ENCODE measurements around the gene THAP5. TPM values are rescaled to one million over a fixed set of nuclear protein-coding genes. Genes with fewer than 3 reads are reported as not detected.
A peak's percentile ranks its signal among the peaks of the same experiment; 100 is the strongest.

Gene THAP5
- polyA plus RNA-seq, 4 donors, result 8.4 to 26.8 (median 10.2) TPM

- WGBS, 3 donors, result 57 to 69% (median 68%) methylated on average over 2 of the region's 2 CpGs
- no peaks in the 10 kb centered on the region for H3K9me3 ChIP-seq (ENCODE audit: control insufficient read depth in 2 of 2, insufficient read depth in 1 of 2, low read depth in 1 of 2, low read length in 1 of 2)
- H3K27me3 ChIP-seq (ENCODE audit: control insufficient read depth in 3 of 3, insufficient read depth in 3 of 3, low read length in 3 of 3), result no peaks in the 10 kb centered on the region
- FAIRE-seq, result no peak
- DNase-seq, result peak in 1 of 2 donors; percentile 85
- no peak overlapping the region for H3K4me3 ChIP-seq (ENCODE audit: low read depth in 1 of 3, low read length in 3 of 3)
- H3K36me3 ChIP-seq (ENCODE audit: control insufficient read depth in 3 of 3, insufficient read depth in 2 of 3, low read depth in 1 of 3, low read length in 3 of 3), result no peaks in the 10 kb centered on the region
- H3K4me1 ChIP-seq (ENCODE audit: control insufficient read depth in 3 of 3, insufficient read depth in 2 of 3, low read depth in 1 of 3, low read length in 2 of 3), result peaks cover 0 to 29% (median 0%) of the 10 kb centered on the region in 3 donors
- peak overlapping the region in 1 of 3 donors; percentile 82 for H3K27ac ChIP-seq (ENCODE audit: low read depth in 1 of 3, low read length in 2 of 3)
These were observed 21.1 kb upstream of the THAP5 start for GRCh38 chr7:108590606-108591005.

GRCh38 chr7:108589874-108590273 is 20.4 kb upstream of the THAP5 start:
- peaks cover 0 to 29% (median 0%) of the 10 kb centered on the region in 3 donors for H3K4me1 ChIP-seq (ENCODE audit: control insufficient read depth in 3 of 3, insufficient read depth in 2 of 3, low read depth in 1 of 3, low read length in 2 of 3)
- no peaks in the 10 kb centered on the region for H3K27me3 ChIP-seq (ENCODE audit: control insufficient read depth in 3 of 3, insufficient read depth in 3 of 3, low read length in 3 of 3)
- no peak for FAIRE-seq
- 43 to 57% (median 55%) methylated on average over 1 of the region's 1 CpG for WGBS, 3 donors
- DNase-seq, result peak in 1 of 2 donors; percentile 42
- H3K36me3 ChIP-seq (ENCODE audit: control insufficient read depth in 3 of 3, insufficient read depth in 2 of 3, low read depth in 1 of 3, low read length in 3 of 3), result no peaks in the 10 kb centered on the region
- peak overlapping the region in 1 of 3 donors; percentile 82 for H3K27ac ChIP-seq (ENCODE audit: low read depth in 1 of 3, low read length in 2 of 3)
- no peak overlapping the region for H3K4me3 ChIP-seq (ENCODE audit: low read depth in 1 of 3, low read length in 3 of 3)
- H3K9me3 ChIP-seq (ENCODE audit: control insufficient read depth in 2 of 2, insufficient read depth in 1 of 2, low read depth in 1 of 2, low read length in 1 of 2), result no peaks in the 10 kb centered on the region

- Histone ChIP-seq H3K4me3 (ENCODE audit: low read depth in 1 of 3, low read length in 3 of 3) (no peak overlapping the region), H3K27ac (ENCODE audit: low read depth in 1 of 3, low read length in 2 of 3) (peak overlapping the region in 1 of 3 donors; percentile 82), H3K27me3 (ENCODE audit: control insufficient read depth in 3 of 3, insufficient read depth in 3 of 3, low read length in 3 of 3) (no peaks in the 10 kb centered on the region), H3K9me3 (ENCODE audit: control insufficient read depth in 2 of 2, insufficient read depth in 1 of 2, low read depth in 1 of 2, low read length in 1 of 2) (no peaks in the 10 kb centered on the region), H3K4me1 (ENCODE audit: control insufficient read depth in 3 of 3, insufficient read depth in 2 of 3, low read depth in 1 of 3, low read length in 2 of 3) (peaks cover 0 to 29% (median 0%) of the 10 kb centered on the region in 3 donors), H3K36me3 (ENCODE audit: control insufficient read depth in 3 of 3, insufficient read depth in 2 of 3, low read depth in 1 of 3, low read length in 3 of 3) (no peaks in the 10 kb centered on the region)
- FAIRE-seq (no peak), DNase-seq (no peak)
These were observed 19.7 kb upstream of the THAP5 start for GRCh38 chr7:108589199-108589598.

GRCh38 chr7:108586274-108586710 is 16.8 kb upstream of the THAP5 start:
- Histone ChIP-seq H3K27ac (ENCODE audit: low read depth in 1 of 3, low read length in 2 of 3) (no peak overlapping the region), H3K27me3 (ENCODE audit: control insufficient read depth in 3 of 3, insufficient read depth in 3 of 3, low read length in 3 of 3) (no peaks in the 10 kb centered on the region), H3K4me1 (ENCODE audit: control insufficient read depth in 3 of 3, insufficient read depth in 2 of 3, low read depth in 1 of 3, low read length in 2 of 3) (peaks cover 0 to 22% (median 0%) of the 10 kb centered on the region in 3 donors), H3K36me3 (ENCODE audit: control insufficient read depth in 3 of 3, insufficient read depth in 2 of 3, low read depth in 1 of 3, low read length in 3 of 3) (no peaks in the 10 kb centered on the region), H3K9me3 (ENCODE audit: control insufficient read depth in 2 of 2, insufficient read depth in 1 of 2, low read depth in 1 of 2, low read length in 1 of 2) (no peaks in the 10 kb centered on the region), H3K4me3 (ENCODE audit: low read depth in 1 of 3, low read length in 3 of 3) (no peak overlapping the region)
- WGBS, 3 donors, result 52 to 73% (median 65%) methylated on average over 2 of the region's 3 CpGs
- no peak for FAIRE-seq
- no peak for DNase-seq

GRCh38 chr7:108585843-108586242 is 16.3 kb upstream of the THAP5 start:
- no peaks in the 10 kb centered on the region for H3K27me3 ChIP-seq (ENCODE audit: control insufficient read depth in 3 of 3, insufficient read depth in 3 of 3, low read length in 3 of 3)
- H3K4me3 ChIP-seq (ENCODE audit: low read depth in 1 of 3, low read length in 3 of 3), result no peak overlapping the region
- 78 to 91% (median 87%) methylated on average over 2 of the region's 2 CpGs for WGBS, 3 donors
- DNase-seq (no peak), FAIRE-seq (no peak)
- H3K9me3 ChIP-seq (ENCODE audit: control insufficient read depth in 2 of 2, insufficient read depth in 1 of 2, low read depth in 1 of 2, low read length in 1 of 2), result no peaks in the 10 kb centered on the region
- H3K36me3 ChIP-seq (ENCODE audit: control insufficient read depth in 3 of 3, insufficient read depth in 2 of 3, low read depth in 1 of 3, low read length in 3 of 3), result no peaks in the 10 kb centered on the region
- no peak overlapping the region for H3K27ac ChIP-seq (ENCODE audit: low read depth in 1 of 3, low read length in 2 of 3)
- H3K4me1 ChIP-seq (ENCODE audit: control insufficient read depth in 3 of 3, insufficient read depth in 2 of 3, low read depth in 1 of 3, low read length in 2 of 3), result peaks cover 0 to 19% (median 0%) of the 10 kb centered on the region in 3 donors

GRCh38 chr7:108584211-108584610 is 14.7 kb upstream of the THAP5 start:
- no peak for FAIRE-seq
- no peak for DNase-seq
- 93 to 97% (median 94%) methylated on average over 1 of the region's 1 CpG for WGBS, 3 donors

GRCh38 chr7:108581655-108582491 is 12.4 kb upstream of the THAP5 start:
- Histone ChIP-seq H3K4me1 (ENCODE audit: control insufficient read depth in 3 of 3, insufficient read depth in 2 of 3, low read depth in 1 of 3, low read length in 2 of 3) (peaks cover 0 to 6% (median 0%) of the 10 kb centered on the region in 3 donors), H3K36me3 (ENCODE audit: control insufficient read depth in 3 of 3, insufficient read depth in 2 of 3, low read depth in 1 of 3, low read length in 3 of 3) (peaks cover 2 to 17% (median 4%) of the 10 kb centered on the region in 3 donors), H3K27ac (ENCODE audit: low read depth in 1 of 3, low read length in 2 of 3) (peak overlapping the region in 1 of 3 donors; percentile 57), H3K4me3 (ENCODE audit: low read depth in 1 of 3, low read length in 3 of 3) (no peak overlapping the region), H3K9me3 (ENCODE audit: control insufficient read depth in 2 of 2, insufficient read depth in 1 of 2, low read depth in 1 of 2, low read length in 1 of 2) (peaks cover 0 to 16% of the 10 kb centered on the region in 2 donors), H3K27me3 (ENCODE audit: control insufficient read depth in 3 of 3, insufficient read depth in 3 of 3, low read length in 3 of 3) (no peaks in the 10 kb centered on the region)
- FAIRE-seq, result no peak
- DNase-seq, result peak; percentile 29 to 57
- WGBS, 3 donors, result 51 to 60% (median 58%) methylated on average over 4 of the region's 4 CpGs

More at GRCh38 chr7:108584211-108584610, 14.7 kb upstream of the THAP5 start:
- Histone ChIP-seq H3K4me1 (ENCODE audit: control insufficient read depth in 3 of 3, insufficient read depth in 2 of 3, low read depth in 1 of 3, low read length in 2 of 3) (peaks cover 0 to 7% (median 0%) of the 10 kb centered on the region in 3 donors), H3K36me3 (ENCODE audit: control insufficient read depth in 3 of 3, insufficient read depth in 2 of 3, low read depth in 1 of 3, low read length in 3 of 3) (peaks cover 0 to 13% (median 0%) of the 10 kb centered on the region in 3 donors), H3K4me3 (ENCODE audit: low read depth in 1 of 3, low read length in 3 of 3) (no peak overlapping the region), H3K27me3 (ENCODE audit: control insufficient read depth in 3 of 3, insufficient read depth in 3 of 3, low read length in 3 of 3) (no peaks in the 10 kb centered on the region), H3K27ac (ENCODE audit: low read depth in 1 of 3, low read length in 2 of 3) (no peak overlapping the region), H3K9me3 (ENCODE audit: control insufficient read depth in 2 of 2, insufficient read depth in 1 of 2, low read depth in 1 of 2, low read length in 1 of 2) (peaks cover 0 to 12% of the 10 kb centered on the region in 2 donors)

GRCh38 chr7:108580298-108580697 is 10.8 kb upstream of the THAP5 start:
- WGBS, 3 donors, result 73 to 80% (median 77%) methylated on average over 6 of the region's 6 CpGs
- FAIRE-seq (no peak), DNase-seq (no peak)
- H3K4me3 ChIP-seq (ENCODE audit: low read depth in 1 of 3, low read length in 3 of 3), result no peak overlapping the region
- H3K27me3 ChIP-seq (ENCODE audit: control insufficient read depth in 3 of 3, insufficient read depth in 3 of 3, low read length in 3 of 3), result no peaks in the 10 kb centered on the region
- no peak overlapping the region for H3K27ac ChIP-seq (ENCODE audit: low read depth in 1 of 3, low read length in 2 of 3)
- peaks cover 4 to 17% (median 4%) of the 10 kb centered on the region in 3 donors for H3K36me3 ChIP-seq (ENCODE audit: control insufficient read depth in 3 of 3, insufficient read depth in 2 of 3, low read depth in 1 of 3, low read length in 3 of 3)
- peaks cover 0 to 16% of the 10 kb centered on the region in 2 donors for H3K9me3 ChIP-seq (ENCODE audit: control insufficient read depth in 2 of 2, insufficient read depth in 1 of 2, low read depth in 1 of 2, low read length in 1 of 2)
- H3K4me1 ChIP-seq (ENCODE audit: control insufficient read depth in 3 of 3, insufficient read depth in 2 of 3, low read depth in 1 of 3, low read length in 2 of 3), result peaks cover 0 to 6% (median 0%) of the 10 kb centered on the region in 3 donors
